Measurements from ENCODE around the gene DOCK11. TPM values are rescaled to one million over a fixed set of nuclear protein-coding genes. Genes with fewer than 3 reads are reported as not detected.

The DOCK11 gene
- total RNA-seq, 2 donors from 2014 or later, result 5.2 to 7.9 TPM

DNA sequence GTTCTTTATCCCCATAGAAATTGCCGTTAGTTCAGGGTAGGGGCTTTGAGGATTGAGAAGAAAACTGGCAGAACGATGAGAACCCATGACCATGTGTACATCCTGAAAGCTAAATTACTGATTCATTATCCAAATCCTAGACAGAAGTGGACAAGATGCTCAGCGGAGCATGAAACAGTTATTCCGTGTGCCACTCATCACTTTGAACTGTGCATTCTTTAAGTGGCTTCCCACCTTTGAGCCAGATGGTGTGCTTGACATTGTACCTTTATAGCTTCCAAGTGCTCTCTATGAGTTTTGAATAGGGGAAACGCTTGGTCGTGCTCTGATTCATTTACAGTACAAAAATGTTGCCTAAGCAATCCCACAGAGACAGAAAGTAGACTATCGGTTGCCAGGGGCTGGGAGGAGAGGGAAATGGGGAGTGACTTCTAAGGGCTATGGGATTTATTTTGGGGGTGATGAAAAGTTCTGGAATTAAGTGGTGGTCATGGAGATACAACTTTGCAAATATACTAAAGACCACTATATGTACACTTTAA, 100.0 kb downstream of the DOCK11 start:
- no peak overlapping the region for H3K4me3 ChIP-seq
- DNase-seq (ENCODE audit: low spot score), result no peak
- no peaks in the 10 kb centered on the region for H3K27me3 ChIP-seq
- H3K9me3 ChIP-seq, result no peaks in the 10 kb centered on the region
- no peak overlapping the region for H3K27ac ChIP-seq
- H3K36me3 ChIP-seq, result no peaks in the 10 kb centered on the region
- H3K4me1 ChIP-seq, result no peaks in the 10 kb centered on the region
- TF ChIP-seq, protein P1, sequence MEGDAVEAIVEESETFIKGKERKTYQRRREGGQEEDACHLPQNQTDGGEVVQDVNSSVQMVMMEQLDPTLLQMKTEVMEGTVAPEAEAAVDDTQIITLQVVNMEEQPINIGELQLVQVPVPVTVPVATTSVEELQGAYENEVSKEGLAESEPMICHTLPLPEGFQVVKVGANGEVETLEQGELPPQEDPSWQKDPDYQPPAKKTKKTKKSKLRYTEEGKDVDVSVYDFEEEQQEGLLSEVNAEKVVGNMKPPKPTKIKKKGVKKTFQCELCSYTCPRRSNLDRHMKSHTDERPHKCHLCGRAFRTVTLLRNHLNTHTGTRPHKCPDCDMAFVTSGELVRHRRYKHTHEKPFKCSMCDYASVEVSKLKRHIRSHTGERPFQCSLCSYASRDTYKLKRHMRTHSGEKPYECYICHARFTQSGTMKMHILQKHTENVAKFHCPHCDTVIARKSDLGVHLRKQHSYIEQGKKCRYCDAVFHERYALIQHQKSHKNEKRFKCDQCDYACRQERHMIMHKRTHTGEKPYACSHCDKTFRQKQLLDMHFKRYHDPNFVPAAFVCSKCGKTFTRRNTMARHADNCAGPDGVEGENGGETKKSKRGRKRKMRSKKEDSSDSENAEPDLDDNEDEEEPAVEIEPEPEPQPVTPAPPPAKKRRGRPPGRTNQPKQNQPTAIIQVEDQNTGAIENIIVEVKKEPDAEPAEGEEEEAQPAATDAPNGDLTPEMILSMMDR (IDR thresholded peaks at IDR 0.05), result no peak

DNA sequence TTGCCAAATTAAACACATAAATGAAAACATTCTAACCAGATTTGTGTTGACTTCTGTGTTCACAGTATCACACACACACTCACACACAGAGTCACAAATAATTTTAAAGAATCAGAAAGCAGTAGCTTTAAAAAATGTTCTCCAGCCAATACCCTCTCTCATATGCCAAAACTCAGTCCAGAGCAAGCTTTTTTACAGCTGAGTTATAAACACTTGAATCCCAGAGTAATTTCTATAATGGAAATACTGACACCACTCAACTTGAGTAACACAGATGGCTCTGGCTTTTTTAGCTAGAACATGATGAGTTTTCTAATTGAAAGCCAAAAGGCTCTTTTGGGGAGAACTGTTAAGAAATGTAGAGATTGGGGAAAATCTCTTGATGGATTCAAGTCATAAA, 100.8 kb downstream of the DOCK11 start:
- Histone ChIP-seq H3K27ac (no peak overlapping the region), H3K4me1 (no peaks in the 10 kb centered on the region)
- TF ChIP-seq, protein P1 (IDR thresholded peaks at IDR 0.05), result no peak

DNA sequence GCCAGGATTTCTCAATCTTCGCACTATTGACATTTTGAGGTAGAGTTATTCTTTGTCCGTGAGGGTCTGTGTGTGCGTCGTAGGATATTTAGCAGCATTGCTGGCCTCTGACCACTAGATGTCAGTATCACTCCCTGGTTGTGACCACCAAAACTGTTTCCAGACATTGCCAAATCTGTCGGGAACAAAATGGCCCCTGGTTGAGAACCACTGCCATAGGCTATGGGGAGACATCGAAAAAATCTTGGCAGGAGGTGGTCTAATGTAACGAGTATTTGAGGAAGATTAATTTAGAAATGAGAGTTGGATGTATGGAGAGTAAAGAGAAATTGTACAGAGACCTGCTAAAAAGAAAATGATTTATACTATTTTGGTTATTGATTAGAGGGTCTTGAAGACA, 108.4 kb downstream of the DOCK11 start:
- no peak overlapping the region for H3K27ac ChIP-seq
- no peak overlapping the region for H3K4me3 ChIP-seq
- no peaks in the 10 kb centered on the region for H3K4me1 ChIP-seq
- no peaks in the 10 kb centered on the region for H3K36me3 ChIP-seq
- TF ChIP-seq, protein P1 (IDR thresholded peaks at IDR 0.05), result peak; percentile 67 to 87
- no peaks in the 10 kb centered on the region for H3K27me3 ChIP-seq
- no peaks in the 10 kb centered on the region for H3K9me3 ChIP-seq
- peak; percentile 64 for DNase-seq (ENCODE audit: low spot score)

More for the DNA sequence above, 100.8 kb downstream of the DOCK11 start:
- Histone ChIP-seq H3K36me3 (no peaks in the 10 kb centered on the region), H3K9me3 (no peaks in the 10 kb centered on the region), H3K27me3 (no peaks in the 10 kb centered on the region), H3K4me3 (no peak overlapping the region)
- DNase-seq (ENCODE audit: low spot score), result no peak

DNA sequence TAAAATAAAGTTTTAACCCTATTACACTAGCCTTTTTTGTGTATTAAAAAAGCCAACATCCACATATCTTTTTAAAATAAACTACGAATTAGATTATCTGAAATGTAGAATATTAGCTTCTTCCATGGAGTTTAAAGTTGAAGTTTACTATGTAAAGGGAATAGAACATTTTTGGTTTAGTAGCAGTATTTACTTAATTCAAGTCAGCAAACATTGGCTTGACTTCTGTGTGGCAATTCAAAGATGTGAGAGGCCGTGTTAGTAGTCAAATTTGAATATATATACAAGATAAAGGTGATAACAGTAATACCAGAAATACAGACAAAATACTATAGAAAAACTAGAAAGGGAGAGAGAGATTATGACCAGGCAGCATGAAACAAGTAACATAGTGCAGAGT, 116.7 kb downstream of the DOCK11 start:
- Histone ChIP-seq H3K27me3 (no peaks in the 10 kb centered on the region), H3K36me3 (no peaks in the 10 kb centered on the region), H3K9me3 (no peaks in the 10 kb centered on the region), H3K4me3 (no peak overlapping the region), H3K4me1 (no peaks in the 10 kb centered on the region), H3K27ac (no peak overlapping the region)
- no peak for DNase-seq (ENCODE audit: low spot score)
- TF ChIP-seq, protein P1 (IDR thresholded peaks at IDR 0.05), result no peak

DNA sequence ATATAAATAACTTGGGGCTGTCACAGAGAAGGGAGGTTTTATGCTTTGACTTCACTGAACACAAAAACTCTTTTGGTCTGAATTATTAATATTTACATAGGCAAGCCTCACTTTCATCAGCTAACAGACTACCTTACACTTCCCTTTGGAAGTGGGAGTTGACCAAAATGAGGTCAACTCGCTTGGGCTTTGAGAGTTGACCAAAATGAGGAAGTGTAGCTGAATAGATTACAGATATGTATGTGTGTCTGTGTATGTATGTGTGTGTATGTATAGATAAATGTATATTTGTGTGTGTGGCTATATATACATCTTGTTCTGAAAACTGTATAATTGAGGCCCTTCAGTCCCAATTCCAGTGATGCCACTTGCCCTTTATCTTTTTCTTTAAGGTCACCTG, 118.5 kb downstream of the DOCK11 start:
- H3K4me1 ChIP-seq, result no peaks in the 10 kb centered on the region

More for the DNA sequence above, 118.5 kb downstream of the DOCK11 start:
- no peak overlapping the region for H3K27ac ChIP-seq
- no peaks in the 10 kb centered on the region for H3K27me3 ChIP-seq
- H3K9me3 ChIP-seq, result no peaks in the 10 kb centered on the region
- H3K4me3 ChIP-seq, result no peak overlapping the region
- H3K36me3 ChIP-seq, result no peaks in the 10 kb centered on the region
- TF ChIP-seq, protein P1 (IDR thresholded peaks at IDR 0.05), result no peak
- DNase-seq (ENCODE audit: low spot score), result no peak

All from right atrium auricular region (tissue), 2 donors.